Gastrocnemius medialis (tissue), 4 donors: ENCODE measurements around the gene BCDIN3D. TPM values are rescaled to one million over a fixed set of nuclear protein-coding genes. Genes with fewer than 3 reads are reported as not detected.

Experiments
- ATAC-seq, 2 donors: fragments of 150-250 bp; one replicate each; pipeline ENCODE4 v1.9.1; 2016
- DNase-seq, 2 donors: peaks; one replicate each; pipeline ENCODE4 v3.0.0-alpha.2; 2019
- H3K27ac ChIP-seq, 4 donors: fragments of 200-600 bp; sonication (generic); 1 replicate in 1 of 4; 2 replicates in 3 of 4; pipeline ENCODE4 v1.5.1; 2016 to 2018; ENCODE audit warnings: mild to moderate bottlenecking in 2 of 4, moderate library complexity in 1 of 4
- H3K27me3 ChIP-seq, 3 donors: fragments of 200-600 bp; sonication (generic) in 2 of 3; 1 replicate in 1 of 3; 2 replicates in 2 of 3; pipeline versions ENCODE4 v1.5.1 to v1.6.0; 2016 to 2019; ENCODE audit warnings: mild to moderate bottlenecking in 1 of 3, moderate library complexity in 1 of 3
- H3K36me3 ChIP-seq, 2 donors: fragments of 200-600 bp; sonication (generic) in 1 of 2; one replicate each; pipeline ENCODE4 v1.5.1; 2017 to 2018
- H3K4me1 ChIP-seq, 2 donors: fragments of 200-600 bp; sonication (generic) in 1 of 2; one replicate each; pipeline ENCODE4 v1.5.1; 2016 to 2017; ENCODE audit warnings: mild to moderate bottlenecking in 2 of 2
- H3K4me3 ChIP-seq, 4 donors: fragments of 200-600 bp; sonication (generic) in 3 of 4; 1 replicate in 1 of 4; 2 replicates in 3 of 4; pipeline ENCODE4 v1.5.1; 2016 to 2019; ENCODE audit warnings: mild to moderate bottlenecking in 2 of 4
- H3K9me3 ChIP-seq, 3 donors: fragments of 200-600 bp; sonication (generic) in 2 of 3; 1 replicate in 1 of 3; 2 replicates in 2 of 3; pipeline ENCODE4 v1.5.1; 2016 to 2019
- POLR2A ChIP-seq, 2 donors: fragments of 450-650 bp; IDR thresholded peaks; one replicate each; pipeline ENCODE4 v1.6.1; 2017; ENCODE audit warnings: antibody characterized with exemption in 2 of 2, mild to moderate bottlenecking in 2 of 2, moderate library complexity in 2 of 2
- in situ Hi-C, 4 donors: fragments of 200-750 bp; cut with MboI; loops; one replicate each; pipeline versions ENCODE4 v1.15.0 to v1.8.0; 2017; ENCODE audit warnings: low sequenced_read_pairs in 4 of 4
- intact Hi-C: fragments of 100-400 bp; cut with DNase I; formaldehyde crosslinking; loops from one replicate; pipeline ENCODE4 v1.15.1; 2023; ENCODE audit warnings: low total_unique reads
- total RNA-seq, 4 donors: library from RNA; depleted of rRNA; stranded (reverse); fragments of >200 nt; gene quantifications; one replicate each; pipeline versions ENCODE4 v1.1.0 to v1.2.3, GENCODE V29; 2016
- TF ChIP-seq, protein P1 (sequence below), 5 experiments: fragments of 450-650 bp in 3 of 5; fragments of 200-600 bp in 2 of 5; sonication (generic) in 2 of 5; IDR thresholded peaks in 4 of 5; conservative IDR thresholded peaks in 1 of 5; 1 replicate in 4 of 5; 2 replicates in 1 of 5; pipeline ENCODE4 v1.5.1; 2016 to 2019; ENCODE audit warnings: antibody characterized with exemption in 5 of 5, mild to moderate bottlenecking in 3 of 5, moderate library complexity in 3 of 5

Gene BCDIN3D
- total RNA-seq, 4 donors from 2014 or later, result 1.2 to 2.7 (median 2.3) TPM

DNA sequence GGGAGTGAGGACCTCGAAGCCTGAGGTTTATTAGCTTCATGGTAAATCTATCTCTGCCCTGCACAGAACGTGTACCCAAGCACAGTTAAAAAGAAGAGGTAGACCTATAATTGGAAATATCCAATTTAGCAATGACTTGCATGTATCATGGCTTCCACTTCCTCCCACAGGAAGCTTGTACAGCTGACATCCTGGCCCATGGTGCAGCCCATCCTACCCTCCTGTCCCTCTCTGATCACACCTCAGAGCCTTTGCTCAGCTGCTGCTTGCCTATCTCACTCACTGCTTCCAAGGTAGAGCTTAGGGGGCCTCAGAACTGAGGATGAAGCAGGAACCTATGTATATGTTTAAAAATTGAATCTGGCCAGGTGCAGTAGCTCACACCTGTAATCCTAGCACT lies 4.3 kb upstream of the BCDIN3D start:
- ATAC-seq (no peak), DNase-seq (no peak)
- TF ChIP-seq POLR2A (IDR thresholded peaks at IDR 0.05), result no peak
- TF ChIP-seq, protein P1, sequence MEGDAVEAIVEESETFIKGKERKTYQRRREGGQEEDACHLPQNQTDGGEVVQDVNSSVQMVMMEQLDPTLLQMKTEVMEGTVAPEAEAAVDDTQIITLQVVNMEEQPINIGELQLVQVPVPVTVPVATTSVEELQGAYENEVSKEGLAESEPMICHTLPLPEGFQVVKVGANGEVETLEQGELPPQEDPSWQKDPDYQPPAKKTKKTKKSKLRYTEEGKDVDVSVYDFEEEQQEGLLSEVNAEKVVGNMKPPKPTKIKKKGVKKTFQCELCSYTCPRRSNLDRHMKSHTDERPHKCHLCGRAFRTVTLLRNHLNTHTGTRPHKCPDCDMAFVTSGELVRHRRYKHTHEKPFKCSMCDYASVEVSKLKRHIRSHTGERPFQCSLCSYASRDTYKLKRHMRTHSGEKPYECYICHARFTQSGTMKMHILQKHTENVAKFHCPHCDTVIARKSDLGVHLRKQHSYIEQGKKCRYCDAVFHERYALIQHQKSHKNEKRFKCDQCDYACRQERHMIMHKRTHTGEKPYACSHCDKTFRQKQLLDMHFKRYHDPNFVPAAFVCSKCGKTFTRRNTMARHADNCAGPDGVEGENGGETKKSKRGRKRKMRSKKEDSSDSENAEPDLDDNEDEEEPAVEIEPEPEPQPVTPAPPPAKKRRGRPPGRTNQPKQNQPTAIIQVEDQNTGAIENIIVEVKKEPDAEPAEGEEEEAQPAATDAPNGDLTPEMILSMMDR (IDR thresholded peaks at IDR 0.05 in 4 of 5, conservative IDR thresholded peaks at IDR 0.05 in 1 of 5), result no peak
- H3K9me3 ChIP-seq, result no peaks in the 10 kb centered on the region
- intact Hi-C loops, result no loop called here
- peaks cover 17 to 22% (median 18%) of the 10 kb centered on the region in 3 donors for H3K27me3 ChIP-seq
- H3K4me1 ChIP-seq, result peaks cover 5% of the 10 kb centered on the region in 2 donors
- no peaks in the 10 kb centered on the region for H3K36me3 ChIP-seq
- no peak overlapping the region for H3K4me3 ChIP-seq
- in situ Hi-C loops, result no loop called here
- H3K27ac ChIP-seq, result no peak overlapping the region

DNA sequence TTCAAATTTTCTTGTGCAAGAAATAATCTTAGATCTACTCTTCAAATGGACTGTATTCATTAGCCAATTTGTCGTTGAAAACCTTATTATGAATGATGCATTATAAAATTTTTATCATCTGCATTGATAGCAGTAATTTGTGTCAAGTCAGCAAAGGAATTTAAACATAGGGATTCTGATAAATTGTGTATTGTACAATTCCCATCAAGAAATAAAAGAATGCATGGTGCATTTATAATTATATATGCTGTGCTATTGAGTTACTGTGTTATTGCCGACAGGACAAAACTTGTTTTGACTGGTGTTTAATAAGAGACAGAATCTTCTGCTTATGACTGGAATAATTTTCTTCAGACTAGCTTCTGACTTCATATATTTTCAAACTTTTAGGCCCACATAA lies 3.1 kb upstream of the BCDIN3D start:
- intact Hi-C loops, result no loop called here
- Histone ChIP-seq H3K27me3 (peaks cover 17 to 22% (median 18%) of the 10 kb centered on the region in 3 donors), H3K9me3 (no peaks in the 10 kb centered on the region), H3K27ac (no peak overlapping the region), H3K4me3 (no peak overlapping the region), H3K4me1 (peaks cover 11 to 14% of the 10 kb centered on the region in 2 donors), H3K36me3 (no peaks in the 10 kb centered on the region)
- ATAC-seq (no peak), DNase-seq (no peak)
- in situ Hi-C loops, result no loop called here
- no peak for TF ChIP-seq POLR2A (IDR thresholded peaks at IDR 0.05)
- TF ChIP-seq, protein P1 (IDR thresholded peaks at IDR 0.05 in 4 of 5, conservative IDR thresholded peaks at IDR 0.05 in 1 of 5), result no peak

DNA sequence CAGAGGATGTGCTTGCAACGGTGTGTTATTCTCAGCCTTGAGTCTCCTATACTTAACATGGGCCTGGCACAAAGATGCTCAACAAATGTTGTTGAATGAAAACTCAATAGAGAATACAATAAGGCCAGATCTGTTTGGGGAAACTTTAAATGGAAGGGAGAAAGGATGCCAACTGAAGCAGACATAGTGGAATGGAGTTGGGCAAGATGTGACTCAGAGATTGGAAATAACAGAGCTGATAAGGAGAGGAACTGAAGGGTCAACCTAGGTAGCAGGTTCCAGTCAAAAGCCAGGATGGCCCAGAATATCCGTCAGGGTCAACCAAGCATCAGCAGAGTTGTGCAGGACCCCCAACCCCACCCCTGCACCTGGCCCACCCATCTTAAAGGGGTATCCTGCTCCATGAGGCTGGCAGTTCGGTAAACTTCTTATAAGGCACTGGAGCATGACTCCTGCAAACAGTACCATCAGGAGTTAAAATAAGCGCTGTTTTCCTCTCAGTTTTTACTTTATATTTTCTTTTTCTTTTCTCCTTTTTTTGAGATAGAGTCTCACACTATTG lies 1.1 kb upstream of the BCDIN3D start:
- in situ Hi-C loops, result no loop called here

DNA sequence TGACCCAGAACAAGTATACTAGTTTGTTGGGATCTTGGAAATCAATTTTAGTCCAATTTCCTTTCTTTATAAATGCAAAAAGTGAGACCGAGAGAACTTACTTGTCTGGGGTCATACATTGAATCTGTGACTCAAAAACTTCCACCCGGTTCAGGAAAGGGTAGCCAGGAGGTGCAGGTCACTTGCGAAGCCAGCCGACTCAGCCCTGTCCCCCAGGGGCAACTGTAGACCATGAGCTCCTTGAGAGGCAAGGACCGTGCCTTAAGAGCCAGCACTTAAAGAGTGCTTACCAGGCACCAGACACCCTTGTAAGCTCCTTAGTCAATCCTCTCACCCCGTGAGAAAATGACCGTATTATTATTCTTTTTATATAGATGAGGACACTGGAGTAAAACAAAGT lies 505 bp upstream of the BCDIN3D start:
- ATAC-seq (no peak), DNase-seq (no peak)
- intact Hi-C loops, result loop anchor here (1.0 kb wide), 1 partner anchor 15 kb away; the partner anchor contains the start of gene NCKAP5L
- TF ChIP-seq, protein P1 (IDR thresholded peaks at IDR 0.05 in 4 of 5, conservative IDR thresholded peaks at IDR 0.05 in 1 of 5), result no peak
- TF ChIP-seq POLR2A (IDR thresholded peaks at IDR 0.05), result no peak
- H3K4me1 ChIP-seq, result peaks cover 11 to 17% of the 10 kb centered on the region in 2 donors
- peak overlapping the region; percentile 85 to 96 (median 92) for H3K4me3 ChIP-seq
- in situ Hi-C loops, result no loop called here
- peaks cover 10 to 15% (median 12%) of the 10 kb centered on the region in 3 donors for H3K27me3 ChIP-seq
- H3K36me3 ChIP-seq, result peaks cover 0 to 2% of the 10 kb centered on the region in 2 donors
- H3K9me3 ChIP-seq, result no peaks in the 10 kb centered on the region
- peak overlapping the region; percentile 85 to 94 (median 88) for H3K27ac ChIP-seq

More for the DNA sequence above, 1.1 kb upstream of the BCDIN3D start:
- TF ChIP-seq, protein P1 (IDR thresholded peaks at IDR 0.05 in 4 of 5, conservative IDR thresholded peaks at IDR 0.05 in 1 of 5), result no peak
- TF ChIP-seq POLR2A (IDR thresholded peaks at IDR 0.05), result no peak
- Histone ChIP-seq H3K4me3 (no peak overlapping the region), H3K9me3 (no peaks in the 10 kb centered on the region), H3K27ac (peak overlapping the region in 1 of 4 donors; percentile 85), H3K36me3 (no peaks in the 10 kb centered on the region), H3K27me3 (peaks cover 13 to 17% (median 15%) of the 10 kb centered on the region in 3 donors), H3K4me1 (peaks cover 11 to 17% of the 10 kb centered on the region in 2 donors)
- intact Hi-C loops, result loop anchor here (1.0 kb wide), 1 partner anchor 16 kb away; the partner anchor contains the start of gene NCKAP5L
- no peak for DNase-seq
- ATAC-seq, result no peak
